ENCODE results near the gene MELTF.

DNA sequence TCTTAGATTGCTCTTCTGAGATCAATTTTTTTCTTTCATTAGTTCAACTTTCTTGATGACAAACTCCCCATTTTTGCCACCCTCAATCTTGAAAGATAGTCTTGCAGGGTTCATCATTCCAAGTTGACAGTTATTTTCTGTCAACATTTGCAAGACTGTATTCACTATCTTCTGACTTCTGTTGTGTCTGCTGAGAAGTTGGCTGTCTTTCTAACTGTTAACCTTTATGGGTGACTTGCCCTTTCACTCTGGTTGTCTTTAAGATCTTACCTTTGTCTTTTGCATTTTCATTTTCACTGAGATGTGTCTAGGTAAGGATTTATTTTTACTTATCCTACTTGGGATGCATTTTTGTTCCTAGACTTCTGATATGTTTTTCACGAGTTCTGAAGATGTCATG, 46.4 kb downstream of the MELTF start:
- TF ChIP-seq CEBPB (IDR thresholded peaks at IDR 0.05) (no peak), CHD4 (IDR thresholded peaks at IDR 0.05; ENCODE audit: borderline replicate concordance) (no peak)
- TF ChIP-seq, protein P1, sequence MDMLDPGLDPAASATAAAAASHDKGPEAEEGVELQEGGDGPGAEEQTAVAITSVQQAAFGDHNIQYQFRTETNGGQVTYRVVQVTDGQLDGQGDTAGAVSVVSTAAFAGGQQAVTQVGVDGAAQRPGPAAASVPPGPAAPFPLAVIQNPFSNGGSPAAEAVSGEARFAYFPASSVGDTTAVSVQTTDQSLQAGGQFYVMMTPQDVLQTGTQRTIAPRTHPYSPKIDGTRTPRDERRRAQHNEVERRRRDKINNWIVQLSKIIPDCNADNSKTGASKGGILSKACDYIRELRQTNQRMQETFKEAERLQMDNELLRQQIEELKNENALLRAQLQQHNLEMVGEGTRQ (IDR thresholded peaks at IDR 0.05) = no peak
- TF ChIP-seq, protein P2, sequence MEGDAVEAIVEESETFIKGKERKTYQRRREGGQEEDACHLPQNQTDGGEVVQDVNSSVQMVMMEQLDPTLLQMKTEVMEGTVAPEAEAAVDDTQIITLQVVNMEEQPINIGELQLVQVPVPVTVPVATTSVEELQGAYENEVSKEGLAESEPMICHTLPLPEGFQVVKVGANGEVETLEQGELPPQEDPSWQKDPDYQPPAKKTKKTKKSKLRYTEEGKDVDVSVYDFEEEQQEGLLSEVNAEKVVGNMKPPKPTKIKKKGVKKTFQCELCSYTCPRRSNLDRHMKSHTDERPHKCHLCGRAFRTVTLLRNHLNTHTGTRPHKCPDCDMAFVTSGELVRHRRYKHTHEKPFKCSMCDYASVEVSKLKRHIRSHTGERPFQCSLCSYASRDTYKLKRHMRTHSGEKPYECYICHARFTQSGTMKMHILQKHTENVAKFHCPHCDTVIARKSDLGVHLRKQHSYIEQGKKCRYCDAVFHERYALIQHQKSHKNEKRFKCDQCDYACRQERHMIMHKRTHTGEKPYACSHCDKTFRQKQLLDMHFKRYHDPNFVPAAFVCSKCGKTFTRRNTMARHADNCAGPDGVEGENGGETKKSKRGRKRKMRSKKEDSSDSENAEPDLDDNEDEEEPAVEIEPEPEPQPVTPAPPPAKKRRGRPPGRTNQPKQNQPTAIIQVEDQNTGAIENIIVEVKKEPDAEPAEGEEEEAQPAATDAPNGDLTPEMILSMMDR (IDR thresholded peaks at IDR 0.05) = no peak

All from A549 (cell line).